ENCODE results near the gene ZIK1.

ZIK1 gene

GRCh38 chr19:57587529-57587928 lies 3.6 kb downstream of the ZIK1 start:
- TF ChIP-seq CTCF (IDR thresholded peaks at IDR 0.05; ENCODE audit: low read depth, low read length) (no peak), EZH2phosphoT487 (IDR thresholded peaks at IDR 0.05; ENCODE audit: low read depth) (no peak)
- no peaks in the 10 kb centered on the region for H3K4me1 ChIP-seq (ENCODE audit: low read length)
- no peak overlapping the region for H2AFZ ChIP-seq (ENCODE audit: low read depth, low read length)
- H3K9me3 ChIP-seq (ENCODE audit: insufficient read depth, low read length), result peaks cover 10% of the 10 kb centered on the region; the same call in 1 of the 2 replicates
- no peaks in the 10 kb centered on the region for H3K79me2 ChIP-seq (ENCODE audit: low read length)
- H4K20me1 ChIP-seq (ENCODE audit: insufficient read depth, low read length), result no peaks in the 10 kb centered on the region
- no peak overlapping the region for H3K4me2 ChIP-seq (ENCODE audit: low read length)
- H3K27me3 ChIP-seq (ENCODE audit: low read depth, low read length), result no peaks in the 10 kb centered on the region
- H3K9ac ChIP-seq (ENCODE audit: low read length), result no peak overlapping the region
- H3K27ac ChIP-seq (ENCODE audit: low read length), result no peak overlapping the region
- no peak overlapping the region for H3K4me3 ChIP-seq (ENCODE audit: low read length)
- H3K36me3 ChIP-seq (replicated peaks; ENCODE audit: low read depth, low read length), result no peaks in the 10 kb centered on the region

DNA sequence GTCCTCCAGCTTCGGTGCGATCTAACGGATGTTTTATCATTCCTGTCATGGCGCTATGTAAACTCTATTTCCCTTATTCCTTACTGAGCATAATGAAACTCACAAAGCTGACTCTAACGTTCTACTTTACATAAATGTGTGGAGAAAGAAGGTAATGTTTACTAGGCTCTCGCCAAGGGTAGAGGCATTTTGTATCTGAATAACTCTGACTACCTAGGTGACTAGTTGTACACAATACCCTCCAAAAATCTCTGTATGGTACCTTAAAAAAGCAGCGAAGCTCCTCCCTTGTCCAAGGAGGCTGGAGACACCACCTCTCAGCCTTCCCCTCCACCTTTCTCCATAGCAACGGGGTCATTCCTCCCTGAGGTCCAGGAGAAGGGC lies 15.4 kb downstream of the ZIK1 start:
- TF ChIP-seq CTCF (IDR thresholded peaks at IDR 0.05; ENCODE audit: low read depth, low read length) (no peak; the same call in 1 of the 2 replicates), EZH2phosphoT487 (IDR thresholded peaks at IDR 0.05; ENCODE audit: low read depth) (no peak)
- 0 out of 2 replicates have a peak, but pooled peaks cover 2% of the 10 kb centered on the region for H3K9me3 ChIP-seq (ENCODE audit: insufficient read depth, low read length)
- no peaks in the 10 kb centered on the region for H3K27me3 ChIP-seq (ENCODE audit: low read depth, low read length)
- H3K79me2 ChIP-seq (ENCODE audit: low read length), result peaks cover 14% of the 10 kb centered on the region
- peak overlapping the region; percentile 98 for H2AFZ ChIP-seq (ENCODE audit: low read depth, low read length)
- no peak overlapping the region for H3K27ac ChIP-seq (ENCODE audit: low read length)
- H3K4me2 ChIP-seq (ENCODE audit: low read length), result peak overlapping the region; percentile 72
- H3K4me1 ChIP-seq (ENCODE audit: low read length), result peaks cover 10% of the 10 kb centered on the region
- peaks cover 25% of the 10 kb centered on the region for H3K36me3 ChIP-seq (replicated peaks; ENCODE audit: low read depth, low read length)
- peak overlapping the region; percentile 87 for H3K4me3 ChIP-seq (ENCODE audit: low read length)
- peak overlapping the region; percentile 14; the same call in 1 of the 2 replicates for H3K9ac ChIP-seq (ENCODE audit: low read length)
- H4K20me1 ChIP-seq (ENCODE audit: insufficient read depth, low read length), result no peaks in the 10 kb centered on the region

DNA sequence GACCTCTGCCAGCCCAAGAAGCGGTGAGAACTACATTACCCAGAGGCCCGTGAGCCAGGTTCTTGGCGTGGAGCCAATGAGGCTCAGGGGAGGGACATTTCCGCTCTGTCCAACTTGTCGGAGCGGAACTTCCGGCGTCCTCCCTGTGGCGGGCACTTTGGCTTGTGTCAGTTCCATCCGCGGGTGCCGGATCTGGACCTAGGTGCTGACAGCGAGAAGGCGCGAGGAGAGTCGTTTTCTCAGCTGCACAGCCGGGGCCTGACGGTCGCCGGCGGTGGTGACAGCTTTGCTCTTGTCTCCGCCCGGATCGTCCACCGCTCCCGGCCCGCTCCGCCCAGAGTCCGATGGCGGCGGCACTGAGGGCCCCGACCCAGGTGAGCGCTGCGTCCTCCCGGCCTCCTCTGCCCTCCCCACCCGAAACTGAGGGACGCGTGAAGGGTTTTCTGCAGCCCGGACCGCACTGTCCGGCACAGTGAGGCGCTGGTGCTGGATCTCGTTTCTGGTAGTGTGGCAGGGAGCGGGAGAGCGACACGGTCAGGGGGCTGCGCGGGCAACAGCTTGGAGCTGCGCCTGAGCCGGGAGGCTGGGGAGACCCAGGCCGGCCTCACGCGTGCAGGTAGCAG lies 15.9 kb downstream of the ZIK1 start, which contains the start of gene ZNF530:
Gene ZNF530 (plus strand): TSS at position 125 of the 623 bp plus-strand sequence. CDS start 4,461 bp downstream, outside the sequence.
- H4K20me1 ChIP-seq (ENCODE audit: insufficient read depth, low read length), result no peaks in the 10 kb centered on the region
- peak within 1 kb of the TSS; percentile 87 for H3K4me3 ChIP-seq (ENCODE audit: low read length)
- H3K4me2 ChIP-seq (ENCODE audit: low read length), result peak within 1 kb of the TSS; percentile 72
- H3K27ac ChIP-seq (ENCODE audit: low read length), result no peak within 1 kb of the TSS
- peak within 1 kb of the TSS; percentile 98 for H2AFZ ChIP-seq (ENCODE audit: low read depth, low read length)
- H3K36me3 ChIP-seq (replicated peaks; ENCODE audit: low read depth, low read length), result peaks cover 30% of the 10 kb centered on the region
- 0 out of 2 replicates have a peak, but pooled peaks cover 2% of the 10 kb centered on the region for H3K9me3 ChIP-seq (ENCODE audit: insufficient read depth, low read length)
- no peaks in the 10 kb centered on the region for H3K27me3 ChIP-seq (ENCODE audit: low read depth, low read length)
- H3K9ac ChIP-seq (ENCODE audit: low read length), result peak within 1 kb of the TSS; percentile 61
- H3K4me1 ChIP-seq (ENCODE audit: low read length), result peaks cover 10% of the 10 kb centered on the region
- TF ChIP-seq EZH2phosphoT487 (IDR thresholded peaks at IDR 0.05; ENCODE audit: low read depth) (no peak), CTCF (IDR thresholded peaks at IDR 0.05; ENCODE audit: low read depth, low read length) (no peak)
- peaks cover 14% of the 10 kb centered on the region for H3K79me2 ChIP-seq (ENCODE audit: low read length)

GRCh38 chr19:57606931-57607330 lies 23.0 kb downstream of the ZIK1 start:
- Histone ChIP-seq H3K4me2 (ENCODE audit: low read length) (no peak overlapping the region), H3K36me3 (replicated peaks; ENCODE audit: low read depth, low read length) (peaks cover 69% of the 10 kb centered on the region), H3K4me1 (ENCODE audit: low read length) (no peaks in the 10 kb centered on the region), H2AFZ (ENCODE audit: low read depth, low read length) (no peak overlapping the region), H3K9ac (ENCODE audit: low read length) (no peak overlapping the region), H3K4me3 (ENCODE audit: low read length) (no peak overlapping the region), H3K79me2 (ENCODE audit: low read length) (no peaks in the 10 kb centered on the region; the same call in 1 of the 2 replicates), H3K27ac (ENCODE audit: low read length) (no peak overlapping the region), H3K9me3 (ENCODE audit: insufficient read depth, low read length) (0 out of 2 replicates have a peak, but pooled peaks cover under 1% of the 10 kb centered on the region), H3K27me3 (ENCODE audit: low read depth, low read length) (no peaks in the 10 kb centered on the region), H4K20me1 (ENCODE audit: insufficient read depth, low read length) (no peaks in the 10 kb centered on the region)
- TF ChIP-seq EZH2phosphoT487 (IDR thresholded peaks at IDR 0.05; ENCODE audit: low read depth) (no peak), CTCF (IDR thresholded peaks at IDR 0.05; ENCODE audit: low read depth, low read length) (no peak)

All from OCI-LY3 (cell line).